Subcutaneous adipose tissue (tissue), 4 donors: ENCODE measurements around the gene BRD3. TPM values are rescaled to one million over a fixed set of nuclear protein-coding genes. Genes with fewer than 3 reads are reported as not detected.

Source experiments
- total RNA-seq, 4 donors: library from RNA; depleted of rRNA; stranded (reverse); fragments of >200 nt; gene quantifications; one replicate each; pipeline ENCODE4 v1.1.0, GENCODE V29; 2016
- TF ChIP-seq, protein P1 (sequence below): fragments of 450-650 bp; IDR thresholded peaks from one replicate; pipeline ENCODE4 v1.5.1; 2016; ENCODE audit warnings: low read depth, mild to moderate bottlenecking, control low read depth, antibody characterized with exemption, moderate library complexity

BRD3 gene
- total RNA-seq, 4 donors from 2014 or later = 18.7 to 67.4 (median 22.1) TPM

DNA sequence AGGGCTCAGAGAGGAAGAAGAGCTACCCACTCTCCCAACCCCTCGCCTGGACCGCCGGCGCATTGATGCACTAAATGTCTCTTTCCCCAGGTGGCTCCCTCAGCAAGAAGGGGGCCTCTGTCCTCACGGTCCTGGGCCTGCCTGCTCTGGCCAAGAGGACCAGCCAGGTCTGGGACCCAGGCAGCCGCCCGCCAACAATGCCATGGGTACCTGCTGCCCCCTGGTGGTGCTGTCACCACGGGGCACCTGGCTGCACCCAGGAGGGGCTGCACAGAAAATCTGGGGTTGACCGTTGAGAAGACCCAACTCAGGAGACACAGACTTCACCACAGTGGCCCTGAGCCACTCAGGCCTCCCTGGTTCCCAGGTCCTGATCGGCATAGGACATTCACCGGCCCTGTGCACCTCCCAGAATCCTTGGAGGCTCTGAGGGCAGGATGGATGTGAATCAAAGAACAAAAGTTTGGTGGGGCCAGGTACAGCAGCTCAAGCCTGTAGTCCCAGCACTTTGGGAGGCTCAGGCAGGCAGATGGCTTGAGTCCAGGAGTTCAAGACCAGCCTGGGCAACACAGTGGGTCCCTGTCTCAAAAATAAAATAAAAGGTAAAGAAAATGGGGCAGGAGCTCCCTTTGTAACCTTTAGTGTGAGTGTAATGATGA is 73.3 kb downstream of the BRD3 start:
- TF ChIP-seq, protein P1, sequence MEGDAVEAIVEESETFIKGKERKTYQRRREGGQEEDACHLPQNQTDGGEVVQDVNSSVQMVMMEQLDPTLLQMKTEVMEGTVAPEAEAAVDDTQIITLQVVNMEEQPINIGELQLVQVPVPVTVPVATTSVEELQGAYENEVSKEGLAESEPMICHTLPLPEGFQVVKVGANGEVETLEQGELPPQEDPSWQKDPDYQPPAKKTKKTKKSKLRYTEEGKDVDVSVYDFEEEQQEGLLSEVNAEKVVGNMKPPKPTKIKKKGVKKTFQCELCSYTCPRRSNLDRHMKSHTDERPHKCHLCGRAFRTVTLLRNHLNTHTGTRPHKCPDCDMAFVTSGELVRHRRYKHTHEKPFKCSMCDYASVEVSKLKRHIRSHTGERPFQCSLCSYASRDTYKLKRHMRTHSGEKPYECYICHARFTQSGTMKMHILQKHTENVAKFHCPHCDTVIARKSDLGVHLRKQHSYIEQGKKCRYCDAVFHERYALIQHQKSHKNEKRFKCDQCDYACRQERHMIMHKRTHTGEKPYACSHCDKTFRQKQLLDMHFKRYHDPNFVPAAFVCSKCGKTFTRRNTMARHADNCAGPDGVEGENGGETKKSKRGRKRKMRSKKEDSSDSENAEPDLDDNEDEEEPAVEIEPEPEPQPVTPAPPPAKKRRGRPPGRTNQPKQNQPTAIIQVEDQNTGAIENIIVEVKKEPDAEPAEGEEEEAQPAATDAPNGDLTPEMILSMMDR = no peak

DNA sequence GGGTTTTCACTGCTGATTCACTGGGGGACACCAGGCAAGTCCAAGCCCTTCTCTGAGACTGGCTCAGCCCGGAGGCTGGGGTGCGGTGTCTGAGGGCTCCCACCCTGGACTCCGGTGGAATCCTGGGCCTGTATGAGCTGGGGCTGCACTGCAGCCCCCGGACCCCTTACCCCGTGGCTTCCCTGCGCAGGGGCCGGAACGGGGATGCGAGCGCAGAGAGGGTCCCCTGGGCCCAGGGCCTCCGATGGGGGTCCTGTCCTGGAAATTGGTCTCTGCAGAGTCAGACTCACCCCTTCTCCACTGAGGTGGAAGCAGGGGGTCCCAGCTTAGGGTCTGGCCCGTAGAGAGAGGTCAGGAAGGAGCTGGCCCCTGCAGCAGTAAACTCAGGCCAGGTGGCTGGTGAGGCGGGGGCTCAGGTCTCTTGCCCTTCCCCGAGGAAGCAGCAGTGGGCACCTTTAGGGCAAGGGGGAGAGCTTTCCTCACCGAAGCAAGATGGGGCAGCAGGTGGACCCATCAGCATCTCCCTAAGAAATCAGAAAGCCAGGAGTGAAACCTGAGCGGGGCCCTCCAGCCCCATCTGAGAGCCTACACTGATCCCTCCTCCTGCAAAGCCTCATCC is 74.1 kb downstream of the BRD3 start:
- TF ChIP-seq, protein P1 = no peak

DNA sequence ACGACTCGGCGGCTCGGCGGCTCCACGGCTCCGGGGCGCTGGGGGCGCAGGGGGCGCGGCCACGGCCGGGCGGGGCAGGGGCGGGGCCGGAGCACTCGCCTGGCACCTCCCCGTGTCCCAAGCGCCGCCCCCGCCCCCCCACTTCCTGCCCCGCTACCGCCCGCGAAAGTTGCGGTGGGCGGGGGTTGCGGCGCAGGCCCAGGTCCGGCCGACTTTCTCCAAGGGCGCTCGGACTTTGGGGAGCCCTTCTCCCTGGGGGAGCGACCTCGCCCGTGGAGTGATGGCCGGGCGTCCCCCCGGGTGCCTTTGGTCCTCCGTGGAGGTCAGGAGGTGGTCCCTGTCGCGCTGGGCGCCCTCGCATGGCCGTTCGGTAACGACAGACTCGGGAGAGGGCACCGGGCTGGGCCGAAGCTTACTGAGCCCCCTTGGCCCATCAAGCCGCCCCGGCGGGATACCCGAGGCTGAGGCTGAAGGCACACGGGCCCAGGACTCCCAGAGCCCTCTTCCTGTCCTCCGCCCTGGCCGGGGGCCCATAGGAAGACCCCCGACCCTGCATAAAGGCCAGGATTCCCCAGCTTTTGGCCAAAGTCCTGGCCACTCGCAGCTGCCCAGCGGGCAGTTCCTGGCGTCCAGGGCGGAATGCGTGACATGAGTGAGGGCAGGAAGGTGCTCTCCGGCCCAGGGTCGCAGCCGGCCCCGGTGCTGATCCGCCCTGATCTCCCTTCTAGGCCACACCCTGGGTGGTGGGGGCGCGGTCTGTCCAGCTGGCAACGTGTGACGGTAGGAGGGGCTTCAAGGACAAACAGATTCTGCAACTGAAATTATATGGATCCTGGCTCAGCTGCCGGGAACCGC is 74.8 kb downstream of the BRD3 start:
- TF ChIP-seq, protein P1 = no peak

DNA sequence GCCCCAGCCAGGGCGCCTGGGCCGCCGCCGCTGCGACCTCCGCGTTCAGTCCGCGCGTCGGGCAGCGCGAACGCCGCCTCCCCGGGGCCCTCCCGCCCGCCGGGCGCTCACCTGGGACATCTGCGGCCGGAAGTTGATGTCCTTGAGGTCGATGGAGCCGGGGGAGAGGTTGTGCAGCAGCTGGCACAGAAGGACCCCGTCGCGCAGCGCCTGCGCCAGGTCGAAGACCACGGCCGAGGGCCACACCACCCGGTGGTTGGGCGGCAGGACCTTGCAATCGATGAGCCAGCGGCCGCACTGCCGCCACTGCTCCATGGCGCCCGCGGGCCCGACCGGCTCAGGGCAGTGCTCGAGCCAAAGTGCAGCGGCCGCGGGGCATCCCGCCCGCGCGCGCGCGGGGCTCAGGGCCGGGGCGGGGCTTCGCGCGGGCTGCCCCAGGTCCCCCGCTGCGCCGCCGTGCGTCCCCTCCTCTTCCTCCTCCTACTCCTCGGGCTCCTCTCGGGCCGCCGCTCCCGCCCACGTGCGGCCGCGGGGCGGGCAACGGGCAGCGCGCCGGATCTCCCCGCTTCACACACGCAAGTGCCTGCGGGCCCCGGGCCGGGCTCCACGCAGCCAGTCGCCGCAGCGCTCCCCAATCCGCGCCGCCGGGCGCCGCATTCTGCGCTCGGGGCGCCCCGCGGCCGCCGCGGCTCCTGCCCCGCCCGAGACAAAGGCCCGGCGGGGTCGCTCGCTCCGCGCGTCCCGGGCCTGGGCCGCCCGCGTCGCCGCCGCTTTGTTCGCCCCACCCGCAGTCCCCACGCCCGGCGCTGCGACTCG is 75.7 kb downstream of the BRD3 start, which contains the start of gene VAV2:
TSS of gene VAV2 (minus strand) at position 361 of the 816 bp plus-strand sequence. CDS start at position 315, 46 bp downstream.
- TF ChIP-seq, protein P1 = no peak

DNA sequence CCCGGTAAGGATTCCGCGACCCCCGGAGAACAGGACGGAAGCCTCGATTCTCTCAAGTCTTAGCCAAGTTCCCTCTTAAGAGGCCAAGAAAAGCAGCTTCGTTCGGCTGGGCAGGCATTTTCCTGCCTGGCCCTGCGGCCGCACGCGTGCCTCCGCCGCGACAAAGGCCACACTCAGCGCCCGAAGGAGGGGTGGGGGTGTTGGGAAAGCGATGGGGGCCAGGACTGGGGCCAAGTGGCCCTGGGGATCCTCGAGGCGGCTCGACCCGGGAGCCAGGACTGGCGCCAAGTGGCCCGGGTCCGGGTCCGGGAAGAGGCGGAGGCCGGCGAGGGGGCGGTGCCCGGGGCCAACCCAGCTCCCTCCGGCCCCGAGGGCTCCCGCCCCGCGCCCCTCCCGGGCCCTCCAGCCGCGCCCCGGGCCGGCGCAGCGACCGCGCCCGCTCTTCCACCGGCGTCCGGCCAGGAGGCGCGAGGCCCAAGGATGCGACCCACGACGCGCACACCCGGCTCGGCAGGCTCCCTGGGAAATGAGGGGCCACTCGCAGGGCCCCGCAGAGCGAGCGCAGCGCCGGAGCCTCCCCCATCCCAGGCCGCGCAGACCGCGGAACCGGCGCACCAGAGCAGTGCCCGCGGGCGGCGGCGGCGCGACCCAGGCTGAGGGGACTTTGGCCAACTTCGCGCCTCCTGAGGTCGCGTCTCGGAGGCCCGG is 76.5 kb downstream of the BRD3 start:
- TF ChIP-seq, protein P1 = no peak

DNA sequence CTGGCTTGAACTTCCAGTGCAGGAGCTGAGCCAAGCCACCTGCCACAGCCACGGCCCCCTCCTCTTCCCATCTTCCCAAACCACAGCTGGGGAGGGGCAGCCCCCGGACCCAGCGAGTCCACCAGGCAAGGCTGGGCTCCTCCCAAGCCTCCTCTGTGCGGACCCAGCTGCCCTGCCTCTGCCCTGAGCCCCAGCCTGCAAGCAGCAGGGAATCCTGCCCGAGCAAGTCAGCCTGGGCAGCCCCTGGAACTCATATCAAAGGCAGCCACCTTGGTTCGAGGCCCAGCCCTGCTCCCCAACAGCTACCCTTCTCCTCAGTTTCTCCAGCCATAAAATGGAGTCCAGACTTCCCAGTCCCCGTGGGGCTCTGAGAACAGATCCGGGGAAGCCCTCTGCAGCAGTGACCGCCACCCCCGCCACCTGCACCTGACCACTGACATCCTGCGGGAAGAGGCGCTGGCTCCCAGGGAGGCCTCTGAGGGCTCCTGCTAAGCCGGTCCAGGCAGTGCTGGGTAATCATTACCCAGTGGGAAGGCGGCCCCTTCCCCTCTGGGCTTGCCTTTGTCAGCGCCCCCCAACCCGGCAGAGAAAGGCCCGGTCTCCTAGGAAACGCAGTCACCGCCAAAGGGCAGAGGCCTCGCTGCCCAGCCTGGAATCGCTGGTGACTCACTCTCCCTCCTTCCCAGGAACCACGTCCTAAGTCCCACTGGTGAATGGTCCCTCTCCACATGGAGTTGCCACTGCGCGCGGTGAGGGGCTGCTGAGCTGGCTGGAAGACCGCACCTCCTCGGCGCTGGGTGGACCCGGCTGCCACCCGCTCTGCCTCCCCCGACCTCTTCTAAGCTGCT is 77.2 kb downstream of the BRD3 start:
- TF ChIP-seq, protein P1 = no peak
